GM21381 (cell line): Measurements from ENCODE around the gene MIEF1.
A peak's percentile ranks its signal among the peaks of the same experiment; 100 is the strongest.

Experiments
- ATAC-seq: cut with Tn5 transposase; IDR thresholded peaks from one replicate; pipeline ENCODE4 v1.9.1; 2021; ENCODE audit warnings: mild to moderate bottlenecking, moderate library complexity; ENCODE audit not compliant: unreplicated experiment

MIEF1 gene

DNA sequence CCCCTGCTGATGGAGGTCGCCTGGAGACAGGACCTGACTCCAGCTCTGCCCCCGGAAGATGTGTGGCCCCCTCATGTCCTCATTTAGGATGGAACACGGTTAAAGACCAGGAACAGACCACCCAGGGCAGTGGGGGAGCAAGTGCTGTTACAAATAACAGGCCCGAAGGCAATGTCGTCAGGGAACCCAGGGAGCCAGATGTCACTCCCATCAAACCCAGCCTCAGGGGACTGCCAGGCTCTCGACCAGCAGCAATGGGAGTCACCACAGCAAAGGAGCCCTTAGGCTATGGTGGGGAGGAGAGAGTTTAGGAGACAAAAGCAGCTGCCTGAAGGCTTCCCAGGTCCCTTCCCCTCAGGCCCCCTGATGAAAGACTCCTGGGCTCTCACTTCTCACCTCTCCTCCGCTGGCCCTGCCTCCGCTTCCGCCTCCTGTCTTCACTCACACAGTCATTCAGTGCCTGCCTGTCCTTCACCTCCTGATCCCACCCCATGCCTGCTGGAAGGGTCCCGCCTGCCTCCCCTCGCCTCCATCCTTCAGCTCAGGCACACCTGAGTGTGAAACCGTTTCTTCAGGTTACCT, 26.1 kb downstream of the MIEF1 start:
- ATAC-seq, result no peak

DNA sequence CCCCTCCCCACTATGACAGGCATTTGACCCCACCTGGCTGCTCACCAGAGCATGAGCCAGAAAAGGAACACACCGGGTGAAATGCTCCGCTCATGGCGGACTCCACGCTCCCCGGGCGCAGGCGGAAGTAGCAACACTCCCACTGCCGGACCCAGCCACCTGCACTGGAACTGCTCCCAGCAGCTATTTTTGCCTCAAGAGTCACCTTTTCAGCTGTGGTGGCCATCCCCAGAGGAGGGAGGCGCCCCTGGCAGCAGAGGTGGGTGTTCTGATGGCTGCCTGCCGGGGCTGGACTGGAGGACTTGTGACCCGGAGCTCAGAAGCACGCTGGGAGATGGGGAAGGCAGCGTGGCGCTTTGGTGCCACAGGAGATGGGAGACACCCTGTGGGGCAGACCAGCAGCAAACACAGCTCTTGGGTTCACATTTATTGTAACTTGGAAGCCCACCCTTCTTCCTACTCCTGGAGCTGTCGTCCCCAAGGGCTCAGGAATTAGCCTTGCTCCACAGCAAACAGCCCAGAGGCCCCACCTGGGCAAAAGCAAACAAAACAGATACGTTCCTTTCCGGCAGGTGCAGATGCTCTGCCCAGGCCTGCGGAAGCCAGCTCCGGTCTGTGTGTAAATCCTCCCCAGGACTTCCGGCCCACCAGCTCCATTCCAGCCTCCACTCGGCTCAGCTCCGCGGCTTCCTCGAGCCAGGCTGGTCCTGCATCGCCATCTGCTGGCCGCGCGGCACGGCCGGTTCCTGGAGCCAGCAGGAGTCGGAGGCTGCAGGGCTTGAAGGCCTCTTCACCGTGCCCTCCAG, 26.8 kb downstream of the MIEF1 start:
- no peak for ATAC-seq

DNA sequence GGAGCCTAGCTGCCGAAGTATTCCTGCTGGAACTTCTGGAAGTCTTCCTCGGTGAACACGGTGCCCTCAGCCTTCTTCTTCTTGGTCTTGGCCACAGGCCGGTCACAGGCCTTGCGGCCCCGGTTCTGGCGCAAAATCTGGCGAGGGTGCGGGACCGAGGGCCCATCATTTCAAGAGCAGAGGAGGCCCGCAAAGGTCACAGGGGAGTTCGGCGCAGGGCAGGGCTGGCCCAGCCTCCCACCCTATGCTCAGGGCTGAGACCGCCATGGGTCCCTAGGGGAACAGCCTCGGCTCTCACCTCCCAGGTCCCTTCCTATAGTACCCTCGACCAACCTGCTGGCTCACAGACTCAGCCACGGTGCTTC, 27.4 kb downstream of the MIEF1 start:
- no peak for ATAC-seq

DNA sequence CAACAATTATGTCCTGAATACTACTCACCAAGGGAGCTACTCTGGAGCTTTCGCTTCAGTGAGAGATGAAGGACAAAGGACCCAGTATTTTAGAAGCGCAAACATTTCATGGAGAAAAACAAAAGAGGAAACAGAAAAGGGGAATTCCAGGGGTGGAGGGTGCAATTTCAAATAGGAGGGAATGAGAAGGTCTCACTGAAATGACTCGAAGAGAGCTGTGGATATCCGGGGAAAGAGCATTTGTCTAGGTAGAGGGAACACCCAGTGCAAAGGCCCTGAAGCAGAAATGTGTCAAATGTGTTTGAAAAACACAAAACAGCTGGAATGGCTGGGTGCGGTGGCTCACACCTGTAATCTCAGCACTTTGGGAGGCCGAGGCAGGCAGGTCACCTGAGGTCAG, 28.0 kb downstream of the MIEF1 start:
- no peak for ATAC-seq

DNA sequence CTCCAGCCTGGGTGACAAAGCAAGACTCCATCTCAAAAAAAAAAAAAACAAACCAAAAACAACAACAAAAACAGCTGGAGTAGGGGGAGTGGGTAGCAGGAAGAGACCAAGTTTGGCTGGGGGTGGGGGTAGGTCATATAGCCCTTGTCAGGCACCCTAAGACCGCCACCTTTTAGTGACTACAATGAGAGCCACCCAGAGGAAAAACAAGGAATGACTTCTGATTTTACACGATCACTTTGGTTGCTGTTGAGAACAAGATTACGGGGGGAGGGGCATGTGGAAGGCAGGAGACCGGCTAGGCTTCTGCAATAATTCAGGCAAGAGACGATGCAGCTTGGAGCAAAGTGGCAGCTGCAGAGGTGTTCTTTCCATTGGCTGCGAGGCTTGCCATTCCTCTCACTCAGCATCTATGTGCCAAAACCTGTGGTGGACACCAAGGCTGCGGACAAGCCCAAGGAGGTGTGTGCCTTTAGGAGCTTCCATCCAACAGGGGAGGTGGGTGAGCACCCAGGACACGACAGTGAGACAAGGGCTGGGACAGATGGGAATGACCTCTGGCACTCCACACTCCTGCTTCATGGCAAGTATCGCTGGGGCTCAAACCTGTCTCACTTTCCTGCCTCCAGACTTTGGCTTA, 28.7 kb downstream of the MIEF1 start:
- no peak for ATAC-seq

DNA sequence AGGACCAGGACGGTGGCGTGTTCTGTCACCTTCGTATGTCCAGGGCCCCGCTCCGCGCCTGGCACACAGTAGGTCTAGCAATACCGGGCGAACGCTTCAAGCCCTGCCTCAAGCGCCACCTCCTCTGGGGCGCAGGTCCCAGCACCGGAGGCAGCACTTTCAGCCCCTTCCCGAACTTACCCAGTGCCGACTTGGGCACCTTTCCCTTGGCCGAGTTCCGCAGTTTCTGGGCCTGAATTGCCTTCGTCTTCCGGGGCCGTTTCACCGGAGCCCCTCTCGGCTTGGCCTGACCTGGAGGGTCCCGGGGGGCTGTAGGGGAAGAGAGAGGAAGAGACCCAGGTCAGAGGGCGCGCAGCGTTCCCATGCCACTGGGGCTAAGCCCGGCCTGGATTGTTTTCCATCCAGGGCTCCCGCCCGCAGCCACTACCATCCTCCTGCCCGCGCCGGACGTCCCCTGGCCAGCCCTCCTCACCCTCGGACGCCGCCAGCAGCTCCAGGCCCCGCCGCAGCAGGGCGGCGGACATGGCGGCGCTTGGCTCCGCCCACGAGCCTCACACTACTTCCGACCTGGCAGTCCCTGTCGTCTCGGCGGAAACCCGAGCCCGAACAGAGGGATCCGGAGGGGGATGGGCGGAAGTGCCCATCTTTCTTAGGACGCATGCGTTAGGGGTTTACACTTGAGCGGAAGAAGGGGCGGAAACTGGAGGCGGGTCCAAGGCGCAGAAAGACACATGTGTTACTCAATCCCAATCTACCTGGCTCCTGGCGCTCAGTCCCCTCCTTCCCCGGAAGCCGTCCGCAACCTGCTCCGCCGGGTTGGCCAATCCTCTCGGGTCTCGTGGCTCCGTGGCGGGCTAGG, 30.4 kb downstream of the MIEF1 start, which contains the start of gene RPS19BP1:
Gene RPS19BP1 (minus strand): TSS at position 534 of the 859 bp plus-strand sequence. CDS start 10 bp downstream, at position 524.
- peak; percentile 71 for ATAC-seq

DNA sequence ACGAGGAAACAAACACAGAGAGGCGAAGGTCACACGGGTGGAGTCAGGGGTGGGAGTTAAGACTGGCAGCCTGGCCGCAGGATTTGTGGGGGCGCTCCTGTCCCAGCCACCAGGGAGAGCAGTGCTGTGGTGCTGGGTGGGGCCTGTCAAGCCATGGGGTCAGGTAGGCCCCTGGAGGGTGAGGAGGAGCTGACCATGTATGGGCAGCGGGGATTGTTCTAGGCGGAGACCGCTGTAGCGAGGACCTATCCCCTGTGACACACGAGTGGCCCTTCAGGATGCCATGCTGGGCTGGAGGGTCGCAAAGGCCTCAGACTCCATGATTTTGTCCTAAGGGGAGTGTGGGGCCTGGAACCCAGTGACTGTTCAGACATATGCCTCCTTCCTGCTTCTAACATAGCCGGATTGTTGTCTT, 32.0 kb downstream of the MIEF1 start:
- no peak for ATAC-seq

DNA sequence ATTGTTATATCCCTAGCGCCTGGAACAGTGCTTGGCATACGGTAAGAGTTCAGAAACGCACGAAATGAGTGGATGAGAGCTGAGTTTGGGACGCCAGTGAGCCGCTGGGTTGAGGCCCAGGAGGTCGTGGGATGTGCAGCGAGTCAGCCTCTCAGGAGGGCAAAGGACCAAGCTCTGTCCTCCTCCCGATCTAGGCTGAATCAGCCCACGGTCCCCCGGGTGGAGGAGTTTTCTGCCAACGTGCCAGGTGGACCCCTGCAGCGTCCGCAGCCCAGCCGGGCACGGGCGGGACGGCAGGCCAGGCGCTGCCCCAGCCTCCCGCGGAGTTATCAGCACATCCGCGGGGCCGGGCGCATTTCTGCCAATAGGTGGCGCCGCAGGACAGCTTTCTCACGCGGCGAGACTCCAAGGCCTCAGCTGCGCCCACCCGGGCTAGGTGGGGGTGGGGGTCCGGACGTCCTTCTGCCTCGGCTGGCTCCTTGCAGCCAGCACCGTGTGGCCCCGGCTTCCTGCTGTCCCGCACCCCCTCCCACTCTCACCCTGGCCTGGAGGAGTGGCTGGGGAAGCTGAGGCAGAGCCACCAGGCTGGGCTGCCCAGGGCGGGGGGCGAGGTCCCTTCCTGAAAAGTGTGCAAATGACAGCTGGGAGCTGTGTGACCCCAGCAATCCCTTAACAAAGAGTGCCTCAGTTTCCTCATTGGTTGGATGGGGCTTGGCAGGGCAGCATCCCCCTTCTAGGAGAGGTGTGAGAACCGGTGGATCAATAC, 32.7 kb downstream of the MIEF1 start:
- ATAC-seq, result no peak

DNA sequence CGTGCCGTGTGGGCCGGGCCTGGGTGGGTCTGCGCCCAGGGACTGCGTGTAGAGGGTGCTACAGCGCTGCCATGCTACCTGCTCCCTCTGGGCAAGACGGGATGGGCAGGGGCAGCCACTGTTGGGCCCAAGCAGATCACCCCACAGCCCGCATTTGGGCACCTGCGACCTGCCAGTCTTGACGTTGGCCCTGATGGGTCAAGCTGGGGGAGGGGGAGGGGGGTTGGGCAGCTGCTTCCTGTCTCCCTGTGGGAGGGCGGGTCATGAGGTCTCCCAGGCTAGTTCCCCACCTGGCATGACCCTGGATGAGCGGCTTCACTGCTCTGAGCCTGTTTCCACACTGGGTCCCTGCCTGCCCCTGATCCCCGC, 33.3 kb downstream of the MIEF1 start:
- no peak for ATAC-seq

DNA sequence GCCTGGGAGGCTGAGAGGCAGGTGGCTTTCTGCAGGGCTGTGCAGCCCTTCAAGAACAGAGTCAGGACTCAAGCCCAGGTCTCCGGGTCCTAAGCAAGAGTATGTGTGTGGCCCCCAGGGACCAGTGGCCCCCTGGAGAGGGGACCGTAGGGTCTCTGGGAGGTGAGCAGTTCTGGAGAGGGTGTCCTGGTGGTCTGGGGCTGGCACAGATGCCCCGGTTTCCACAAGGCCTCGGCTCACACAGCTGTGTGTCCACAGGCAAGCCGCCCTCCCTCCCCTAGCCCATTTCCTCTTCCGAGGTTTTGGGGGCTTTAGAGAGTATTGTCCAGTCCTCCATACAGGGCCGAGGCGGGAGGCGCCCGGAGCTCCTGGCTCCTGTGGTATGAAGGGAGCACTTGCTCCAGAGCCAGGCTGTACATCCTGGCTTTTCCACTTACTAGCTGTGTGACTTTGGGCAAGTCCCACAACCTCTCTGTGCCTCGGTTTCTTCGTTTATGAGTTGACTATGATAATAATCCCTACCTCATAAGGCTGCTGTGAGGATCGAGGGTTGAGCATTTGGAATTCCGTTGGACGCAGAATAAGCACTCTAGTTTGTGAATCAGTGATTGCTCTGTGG, 33.9 kb downstream of the MIEF1 start:
- no peak for ATAC-seq

DNA sequence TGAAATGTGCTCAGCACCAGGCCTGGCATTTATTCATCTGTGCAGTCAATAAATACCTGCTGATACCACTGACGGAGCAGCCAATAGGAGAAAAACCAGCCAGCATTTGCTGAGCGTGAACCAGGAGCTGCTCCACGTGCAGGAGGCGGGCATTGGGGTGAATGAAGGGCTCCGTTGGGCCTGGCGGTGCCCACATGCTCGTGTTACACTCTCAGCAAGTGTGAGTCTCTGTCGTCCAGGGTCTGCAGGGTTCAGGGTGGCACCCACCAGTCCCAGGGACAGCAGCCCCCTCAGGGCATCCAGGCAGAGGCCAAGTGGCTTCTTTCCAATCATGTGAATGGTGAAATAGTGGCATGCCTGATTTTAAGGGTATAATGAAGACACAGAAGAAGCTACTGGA, 34.6 kb downstream of the MIEF1 start:
- no peak for ATAC-seq

DNA sequence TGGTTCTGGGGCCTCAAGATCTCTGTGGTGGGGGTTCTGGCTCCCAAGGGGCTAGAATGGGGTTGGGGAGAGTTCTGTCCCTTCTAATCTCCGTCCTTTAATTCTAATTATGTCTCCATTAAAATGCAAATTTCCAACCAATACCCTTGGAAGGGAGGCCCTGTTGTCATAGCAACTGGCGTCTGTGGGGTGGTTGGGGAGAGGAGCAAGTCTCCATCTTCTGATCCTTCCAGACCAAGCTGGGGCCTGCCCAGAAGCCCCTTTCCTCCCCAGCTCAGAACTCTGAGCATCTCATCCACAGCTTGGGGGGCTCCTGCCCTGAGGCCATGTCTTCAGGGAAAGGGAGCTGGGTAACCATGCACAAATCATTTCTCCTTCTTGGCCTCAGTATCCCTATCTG, 35.9 kb downstream of the MIEF1 start:
- ATAC-seq, result no peak

DNA sequence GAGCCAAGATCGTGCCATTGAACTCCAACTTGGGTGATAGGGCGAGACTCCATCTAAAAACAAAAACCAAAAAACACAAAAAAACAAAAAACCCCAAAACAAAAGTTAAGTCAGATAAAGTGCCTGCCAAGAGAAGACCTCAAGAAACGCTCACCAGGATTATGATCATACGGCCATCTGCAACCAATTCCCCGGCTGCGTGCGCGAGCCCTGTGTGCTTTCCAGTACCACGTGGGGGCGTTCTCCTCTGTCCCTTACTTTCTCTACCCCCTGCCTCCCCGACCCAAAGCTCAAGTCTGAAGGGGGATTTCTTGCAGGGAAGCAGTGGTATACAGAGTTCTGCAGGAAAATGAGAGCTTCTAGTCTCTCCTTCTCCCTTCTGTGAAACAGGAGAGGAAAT, 41.0 kb downstream of the MIEF1 start:
- no peak for ATAC-seq

DNA sequence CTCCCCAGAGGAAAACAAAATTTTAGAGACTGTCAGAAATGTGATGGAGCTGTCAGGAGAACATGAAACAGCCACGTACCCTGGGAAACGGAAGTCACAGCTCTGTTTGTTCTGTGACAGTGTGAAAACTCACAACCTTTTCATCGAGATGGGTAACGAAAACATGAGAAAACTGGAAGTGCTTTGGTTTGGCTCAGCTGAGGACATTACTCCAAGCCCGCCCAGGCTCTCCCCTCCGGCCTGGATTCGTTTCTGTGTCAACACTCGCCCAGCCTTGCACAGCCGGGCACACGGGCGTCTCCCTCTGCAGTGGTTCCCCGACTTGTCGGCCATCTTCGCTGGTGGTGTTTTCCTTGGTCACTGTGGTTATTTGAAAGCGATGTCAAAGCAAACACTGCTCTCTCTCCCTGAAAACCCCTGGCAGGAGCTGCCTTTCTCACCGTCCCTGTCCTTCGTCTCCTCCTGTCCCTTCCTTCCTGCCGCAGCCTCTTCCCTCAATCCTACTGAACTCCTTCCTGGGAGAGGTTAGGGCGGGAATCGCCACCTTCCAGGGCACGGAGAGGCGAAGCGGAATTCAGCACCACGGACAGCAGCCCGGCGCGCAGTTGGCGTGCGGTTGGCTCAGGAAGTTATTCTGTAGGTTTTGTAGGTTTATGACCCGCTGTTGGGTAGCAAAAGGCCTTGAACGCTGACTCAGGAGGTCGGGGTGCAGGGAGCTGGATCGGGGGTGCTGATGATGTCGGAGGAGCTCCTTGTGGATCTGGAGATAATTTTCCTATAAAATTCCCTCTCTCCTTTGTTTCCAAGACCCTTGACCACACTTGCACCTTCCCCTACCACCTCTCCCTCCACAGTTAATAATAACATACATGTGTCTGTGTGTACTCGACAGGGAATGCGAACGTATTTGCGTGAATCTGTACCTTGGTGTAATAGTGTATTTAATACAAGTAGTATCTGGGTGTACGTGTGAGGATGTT, 43.6 kb downstream of the MIEF1 start:
- no peak for ATAC-seq

DNA sequence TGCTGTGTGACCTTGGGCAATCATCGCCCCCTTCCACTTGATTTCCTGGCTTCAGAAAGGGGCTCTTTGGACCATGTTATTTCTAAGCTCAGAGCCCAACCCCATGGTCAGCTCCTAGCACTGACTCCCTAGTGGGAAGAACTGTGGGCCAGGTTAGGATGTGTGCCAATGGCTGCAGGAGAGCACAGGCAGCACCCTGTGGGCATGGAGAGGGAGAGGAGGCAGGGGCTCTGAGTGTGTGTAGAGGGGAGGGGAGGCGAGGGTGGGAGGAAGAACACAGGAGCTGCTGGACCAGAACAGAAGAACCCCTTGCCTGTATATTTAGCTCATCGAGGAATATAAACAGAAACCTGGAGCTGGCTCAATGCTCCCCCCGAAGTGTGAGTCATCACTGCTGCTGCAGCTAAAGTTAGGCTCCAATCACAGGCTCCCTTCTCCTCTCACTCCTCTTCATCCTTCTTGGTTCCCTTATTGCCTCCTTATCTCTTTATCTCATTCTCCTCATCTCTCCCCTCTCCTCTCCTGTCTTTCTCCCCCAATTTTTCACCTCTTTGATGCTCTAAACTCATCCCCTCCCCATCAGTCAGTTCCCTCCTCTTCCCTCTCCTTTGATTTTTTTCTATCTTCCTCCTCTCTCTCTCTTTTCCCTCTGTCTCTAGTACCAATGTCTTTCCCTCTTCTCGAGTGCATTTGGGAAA, 44.9 kb downstream of the MIEF1 start:
- ATAC-seq, result no peak

DNA sequence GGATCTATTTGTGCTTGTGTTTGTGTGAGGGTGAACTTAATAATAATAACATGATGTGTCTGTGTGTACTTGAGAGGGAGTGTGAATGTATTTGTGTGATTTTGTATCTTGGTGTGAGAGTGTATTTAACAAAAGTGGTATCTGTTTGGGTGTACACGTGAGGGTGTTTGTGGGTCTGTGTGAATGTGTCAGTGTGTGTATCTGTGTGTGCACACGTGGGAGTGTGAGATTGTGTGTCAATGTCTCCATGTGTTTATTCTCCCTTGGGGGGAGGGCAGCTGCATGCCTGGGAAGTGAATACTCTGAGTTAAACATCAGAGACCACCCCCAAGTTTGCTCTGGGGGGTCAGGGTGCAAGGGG, 45.5 kb downstream of the MIEF1 start:
- no peak for ATAC-seq

DNA sequence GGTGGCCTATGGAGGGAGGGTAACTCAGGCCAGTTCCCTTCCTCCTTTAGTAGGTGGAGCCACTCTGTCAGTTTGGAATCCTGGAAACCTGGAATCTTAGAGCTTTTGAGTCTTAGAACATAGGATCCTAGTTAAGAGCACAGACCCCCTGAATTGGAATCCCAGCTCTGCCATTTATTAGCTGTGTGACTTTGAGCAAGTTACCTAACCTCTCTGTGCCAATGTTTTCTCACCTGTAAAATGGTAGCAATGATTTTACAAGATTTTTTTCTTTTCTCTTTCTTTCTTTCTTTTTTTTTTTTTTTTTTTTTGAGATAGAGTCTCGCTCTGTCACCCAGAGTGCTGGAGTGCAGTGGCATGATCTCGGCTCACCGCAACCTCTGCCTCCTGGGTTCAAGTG, 51.3 kb downstream of the MIEF1 start:
- no peak for ATAC-seq

DNA sequence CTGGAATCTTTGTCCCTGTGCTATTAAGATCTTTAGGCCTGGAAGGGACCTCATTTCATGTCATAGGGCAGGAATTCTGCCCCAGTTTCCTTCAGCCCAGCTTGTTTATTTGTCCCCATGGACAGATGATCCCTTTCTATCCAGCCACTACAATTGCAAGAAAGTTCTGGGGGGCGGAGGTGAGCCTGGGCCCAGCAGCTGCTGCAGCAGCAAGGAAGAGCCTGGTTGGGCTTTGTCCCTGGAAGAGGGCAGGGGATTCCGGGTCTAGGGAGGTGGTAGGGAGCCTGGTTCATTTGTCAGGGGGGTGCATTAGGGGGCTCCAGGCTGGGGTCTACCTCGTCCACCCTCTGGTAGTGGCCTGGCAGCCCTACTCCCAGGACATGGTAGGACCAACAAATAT, 52.1 kb downstream of the MIEF1 start:
- ATAC-seq, result no peak
